ENCODE data around the gene IKBIP.

DNA sequence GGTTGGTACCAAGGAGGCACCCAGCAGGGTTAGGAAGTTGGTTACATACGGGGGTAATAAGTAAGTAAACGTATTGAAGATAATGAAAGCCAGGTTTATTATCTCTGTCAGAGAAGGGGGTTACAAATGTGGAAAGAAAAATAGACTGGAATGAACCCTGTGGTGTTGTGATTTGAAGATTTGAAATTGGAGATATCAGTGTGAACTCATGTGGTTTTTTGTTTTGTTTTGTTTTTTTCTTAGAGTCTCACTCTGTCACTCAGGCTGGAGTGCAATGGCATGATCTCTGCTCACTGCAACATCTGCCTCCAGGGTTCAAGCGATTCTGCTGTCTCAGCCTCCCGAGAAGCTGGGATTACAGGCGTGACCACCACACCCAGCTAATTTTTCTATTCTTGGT is 65.2 kb downstream of the IKBIP start:
- TF ChIP-seq, protein P1, sequence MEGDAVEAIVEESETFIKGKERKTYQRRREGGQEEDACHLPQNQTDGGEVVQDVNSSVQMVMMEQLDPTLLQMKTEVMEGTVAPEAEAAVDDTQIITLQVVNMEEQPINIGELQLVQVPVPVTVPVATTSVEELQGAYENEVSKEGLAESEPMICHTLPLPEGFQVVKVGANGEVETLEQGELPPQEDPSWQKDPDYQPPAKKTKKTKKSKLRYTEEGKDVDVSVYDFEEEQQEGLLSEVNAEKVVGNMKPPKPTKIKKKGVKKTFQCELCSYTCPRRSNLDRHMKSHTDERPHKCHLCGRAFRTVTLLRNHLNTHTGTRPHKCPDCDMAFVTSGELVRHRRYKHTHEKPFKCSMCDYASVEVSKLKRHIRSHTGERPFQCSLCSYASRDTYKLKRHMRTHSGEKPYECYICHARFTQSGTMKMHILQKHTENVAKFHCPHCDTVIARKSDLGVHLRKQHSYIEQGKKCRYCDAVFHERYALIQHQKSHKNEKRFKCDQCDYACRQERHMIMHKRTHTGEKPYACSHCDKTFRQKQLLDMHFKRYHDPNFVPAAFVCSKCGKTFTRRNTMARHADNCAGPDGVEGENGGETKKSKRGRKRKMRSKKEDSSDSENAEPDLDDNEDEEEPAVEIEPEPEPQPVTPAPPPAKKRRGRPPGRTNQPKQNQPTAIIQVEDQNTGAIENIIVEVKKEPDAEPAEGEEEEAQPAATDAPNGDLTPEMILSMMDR (IDR thresholded peaks at IDR 0.05 in 2 of 3, conservative IDR thresholded peaks at IDR 0.05 in 1 of 3; ENCODE audit: borderline replicate concordance in 1 of 3, insufficient read depth in 1 of 3, low read depth in 2 of 3, low read length in 2 of 3): no peak
- TF ChIP-seq YY1 (IDR thresholded peaks at IDR 0.05; ENCODE audit: extremely low read depth, insufficient replicate concordance, low read depth, low read length) (no peak), RAD21 (IDR thresholded peaks at IDR 0.05; ENCODE audit: low read depth) (no peak), EGR1 (IDR thresholded peaks at IDR 0.05; ENCODE audit: low read depth) (no peak), SIN3A (IDR thresholded peaks at IDR 0.05; ENCODE audit: low read depth) (no peak), ZNF274 (IDR thresholded peaks at IDR 0.05; ENCODE audit: low read depth, low read length) (no peak), POLR2AphosphoS5 (IDR thresholded peaks at IDR 0.05; ENCODE audit: low read depth, low read length) (no peak), CEBPB (IDR thresholded peaks at IDR 0.05; ENCODE audit: low read depth) (no peak), JUND (IDR thresholded peaks at IDR 0.05) (no peak), TCF7L2 (IDR thresholded peaks at IDR 0.05; ENCODE audit: borderline replicate concordance, extremely low read depth, insufficient read depth, insufficient read length) (no peak), EZH2 (IDR thresholded peaks at IDR 0.05) (no peak), ZFX (IDR thresholded peaks at IDR 0.05) (no peak), EZH2phosphoT487 (IDR thresholded peaks at IDR 0.05; ENCODE audit: borderline replicate concordance) (no peak)
- TF ChIP-seq, protein P2, sequence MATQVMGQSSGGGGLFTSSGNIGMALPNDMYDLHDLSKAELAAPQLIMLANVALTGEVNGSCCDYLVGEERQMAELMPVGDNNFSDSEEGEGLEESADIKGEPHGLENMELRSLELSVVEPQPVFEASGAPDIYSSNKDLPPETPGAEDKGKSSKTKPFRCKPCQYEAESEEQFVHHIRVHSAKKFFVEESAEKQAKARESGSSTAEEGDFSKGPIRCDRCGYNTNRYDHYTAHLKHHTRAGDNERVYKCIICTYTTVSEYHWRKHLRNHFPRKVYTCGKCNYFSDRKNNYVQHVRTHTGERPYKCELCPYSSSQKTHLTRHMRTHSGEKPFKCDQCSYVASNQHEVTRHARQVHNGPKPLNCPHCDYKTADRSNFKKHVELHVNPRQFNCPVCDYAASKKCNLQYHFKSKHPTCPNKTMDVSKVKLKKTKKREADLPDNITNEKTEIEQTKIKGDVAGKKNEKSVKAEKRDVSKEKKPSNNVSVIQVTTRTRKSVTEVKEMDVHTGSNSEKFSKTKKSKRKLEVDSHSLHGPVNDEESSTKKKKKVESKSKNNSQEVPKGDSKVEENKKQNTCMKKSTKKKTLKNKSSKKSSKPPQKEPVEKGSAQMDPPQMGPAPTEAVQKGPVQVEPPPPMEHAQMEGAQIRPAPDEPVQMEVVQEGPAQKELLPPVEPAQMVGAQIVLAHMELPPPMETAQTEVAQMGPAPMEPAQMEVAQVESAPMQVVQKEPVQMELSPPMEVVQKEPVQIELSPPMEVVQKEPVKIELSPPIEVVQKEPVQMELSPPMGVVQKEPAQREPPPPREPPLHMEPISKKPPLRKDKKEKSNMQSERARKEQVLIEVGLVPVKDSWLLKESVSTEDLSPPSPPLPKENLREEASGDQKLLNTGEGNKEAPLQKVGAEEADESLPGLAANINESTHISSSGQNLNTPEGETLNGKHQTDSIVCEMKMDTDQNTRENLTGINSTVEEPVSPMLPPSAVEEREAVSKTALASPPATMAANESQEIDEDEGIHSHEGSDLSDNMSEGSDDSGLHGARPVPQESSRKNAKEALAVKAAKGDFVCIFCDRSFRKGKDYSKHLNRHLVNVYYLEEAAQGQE (IDR thresholded peaks at IDR 0.05; ENCODE audit: low read depth): no peak

Data from HCT116 (cell line).